GM18505 (cell line): ENCODE data around the gene PRKX.
"Not testable (repeated sequence)": the region's sequence is repeated elsewhere in the genome, so short reads cannot be mapped to it uniquely, and the experiment has no call there.

ENCODE experiments used
- ATAC-seq: cut with Tn5 transposase; IDR thresholded peaks from one replicate; pipeline ENCODE4 v1.9.1; 2021; ENCODE audit not compliant: unreplicated experiment
- POLR2A ChIP-seq: IDR thresholded peaks from 4 replicates; pipeline ENCODE4 v1.6.1; 2011; ENCODE audit warnings: borderline replicate concordance; ENCODE audit not compliant: insufficient read depth, insufficient read length; ENCODE audit errors: extremely low read depth

The PRKX gene

DNA sequence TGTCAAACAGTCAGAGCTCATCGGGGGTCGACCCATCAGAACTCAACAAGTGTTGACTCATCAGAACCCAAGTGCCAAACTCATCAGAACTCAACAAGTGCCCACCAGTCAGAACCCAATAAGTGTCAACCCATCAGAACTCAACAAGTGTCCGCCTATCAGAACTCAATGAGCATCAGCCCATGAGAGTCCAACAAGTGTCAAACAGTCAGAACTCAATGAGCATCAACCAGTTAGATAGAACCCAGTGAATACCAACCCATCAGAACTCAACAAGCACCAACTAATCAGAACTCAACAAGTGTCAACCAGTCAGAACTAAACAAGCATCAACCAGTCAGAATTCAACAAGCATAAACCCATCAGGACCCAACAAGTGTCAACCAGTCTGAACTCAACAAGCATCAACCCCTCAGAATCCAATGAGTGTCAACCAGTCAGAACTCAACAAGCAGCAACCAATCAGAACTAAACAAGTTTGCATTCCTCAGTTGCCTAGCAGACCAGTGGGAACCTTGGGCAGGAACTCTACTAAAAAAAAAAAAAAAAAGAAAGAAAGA is 115.3 kb downstream of the PRKX start:
- TF ChIP-seq POLR2A = no peak
- no peak for ATAC-seq

DNA sequence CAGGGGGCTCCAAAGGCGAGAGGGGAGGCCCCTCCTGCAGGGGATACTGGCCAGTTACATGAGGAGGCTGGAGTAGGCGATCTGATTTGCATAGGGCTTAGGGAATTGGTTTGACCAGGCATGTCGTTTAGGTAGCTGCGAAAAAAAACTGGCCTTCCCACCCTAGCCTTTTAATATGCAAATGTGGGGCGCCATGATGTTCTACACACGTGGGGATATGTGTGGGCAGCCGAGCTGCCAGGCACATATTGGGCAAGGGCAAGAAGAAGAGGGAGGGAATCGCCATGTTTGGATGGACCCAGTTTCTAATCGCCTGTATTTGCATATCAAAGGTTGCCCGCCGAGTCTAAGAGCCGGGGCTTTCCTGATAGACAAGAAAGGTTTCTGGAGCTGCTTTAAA is 121.3 kb downstream of the PRKX start:
- ATAC-seq = no peak
- no peak for TF ChIP-seq POLR2A

DNA sequence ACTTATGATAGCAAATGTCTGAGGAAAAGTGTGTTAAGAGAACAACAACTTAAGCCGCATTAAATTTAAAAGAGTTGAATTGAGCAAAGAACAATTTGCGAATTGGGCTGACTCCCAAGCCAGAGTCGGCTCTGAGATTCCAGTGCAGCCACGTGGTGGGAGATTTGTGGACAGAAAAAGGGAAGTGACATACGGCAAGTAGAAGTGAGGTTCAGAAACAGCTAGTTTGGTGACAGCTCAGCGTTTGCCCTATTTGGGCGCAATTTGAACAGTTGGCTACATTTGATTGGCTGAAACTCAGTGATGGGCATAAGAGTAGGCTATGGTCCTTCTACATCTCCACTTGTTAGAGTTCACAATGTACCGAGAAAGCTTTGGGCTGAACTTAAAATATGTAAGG is 124.0 kb downstream of the PRKX start:
- TF ChIP-seq POLR2A = no peak
- no peak for ATAC-seq

DNA sequence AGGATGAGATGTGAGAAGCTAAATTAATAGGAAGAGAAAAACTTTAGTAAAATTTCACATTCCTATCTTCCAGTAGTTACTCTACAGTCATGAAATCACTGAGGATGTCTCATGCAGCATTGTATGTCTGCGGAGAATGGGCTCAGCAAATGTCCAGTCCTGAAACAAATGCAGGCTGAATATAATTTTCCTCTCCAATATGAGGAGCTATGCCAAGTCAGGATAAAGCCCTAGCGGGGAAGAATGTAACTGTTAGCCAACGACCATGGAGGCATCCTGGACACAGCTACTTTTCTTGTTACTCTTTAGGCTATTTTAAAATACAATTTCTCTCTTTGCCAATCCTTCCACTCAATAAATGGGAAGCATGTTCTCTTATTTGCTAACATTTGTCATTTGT is 127.7 kb downstream of the PRKX start:
- TF ChIP-seq POLR2A = no peak
- ATAC-seq = no peak

DNA sequence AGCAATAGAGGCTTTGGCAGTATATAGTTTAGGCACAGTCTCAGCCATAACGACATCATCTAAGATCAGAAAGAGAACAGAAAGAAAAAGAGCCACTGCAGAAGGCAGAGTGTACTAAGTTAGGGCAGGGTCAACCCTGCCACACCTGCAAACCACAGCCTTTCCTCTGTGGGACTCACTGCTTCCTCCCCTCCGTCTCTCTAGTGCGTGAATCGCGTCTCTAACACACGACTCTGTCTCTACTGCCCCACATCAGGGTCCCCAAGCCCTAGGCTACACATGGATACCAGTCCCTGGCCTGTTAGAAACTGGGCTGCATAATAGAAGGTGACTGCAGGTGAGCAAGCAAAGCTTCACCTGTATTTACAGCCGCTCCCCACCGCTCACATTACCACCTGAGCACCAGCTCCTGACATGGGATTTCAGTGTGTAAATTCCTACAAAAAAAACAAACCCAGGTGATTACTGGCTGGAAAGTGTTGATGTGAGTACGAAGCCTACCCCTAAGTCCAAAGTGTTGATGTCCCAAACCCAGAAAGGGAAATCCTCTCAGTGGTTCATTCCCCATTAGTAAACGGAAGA is 128.9 kb downstream of the PRKX start:
- TF ChIP-seq POLR2A = no peak
- no peak for ATAC-seq

DNA sequence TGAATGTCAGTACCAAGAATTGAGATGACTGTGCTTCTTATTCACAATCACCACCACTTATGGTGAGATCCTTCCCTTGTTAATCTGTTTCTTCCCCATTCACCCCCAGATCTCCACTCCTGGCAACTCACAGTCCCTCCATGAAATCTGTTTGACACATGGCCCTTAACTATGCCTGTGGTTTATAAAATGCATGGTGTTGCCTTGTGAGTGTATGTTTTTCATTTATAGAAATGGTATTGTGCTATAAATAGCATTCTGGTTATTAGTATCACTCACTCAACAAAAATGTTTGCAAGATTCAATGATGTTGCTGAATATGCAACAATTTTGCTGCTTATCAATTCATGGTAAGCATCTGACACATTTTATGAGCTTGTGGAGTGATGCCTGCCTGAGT is 131.0 kb downstream of the PRKX start:
- no peak for TF ChIP-seq POLR2A
- ATAC-seq = no peak

DNA sequence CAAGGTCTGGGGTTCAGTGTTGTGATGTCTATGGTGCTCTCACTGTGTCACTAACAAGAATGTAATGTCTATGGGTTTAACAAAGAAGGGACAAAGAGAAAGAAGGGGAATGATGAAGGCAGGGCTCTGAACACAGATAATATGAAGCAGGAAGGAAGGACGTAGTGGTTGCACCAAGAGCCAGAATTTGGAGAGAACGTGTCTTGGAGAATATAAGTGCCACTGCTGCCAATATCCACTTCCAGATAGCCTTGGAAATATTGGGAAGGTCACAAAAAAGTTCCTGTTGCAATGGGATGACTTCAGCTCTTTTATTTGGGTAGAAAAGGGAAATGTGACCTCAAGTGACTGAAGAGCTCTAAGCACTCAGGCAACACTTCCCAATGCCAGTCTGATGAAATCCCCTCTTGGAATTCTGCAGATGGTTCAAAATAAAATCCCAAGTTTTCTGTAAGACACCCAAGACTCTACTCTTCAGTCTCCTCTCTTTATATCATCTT is 131.8 kb downstream of the PRKX start:
- no peak for TF ChIP-seq POLR2A
- ATAC-seq = no peak

DNA sequence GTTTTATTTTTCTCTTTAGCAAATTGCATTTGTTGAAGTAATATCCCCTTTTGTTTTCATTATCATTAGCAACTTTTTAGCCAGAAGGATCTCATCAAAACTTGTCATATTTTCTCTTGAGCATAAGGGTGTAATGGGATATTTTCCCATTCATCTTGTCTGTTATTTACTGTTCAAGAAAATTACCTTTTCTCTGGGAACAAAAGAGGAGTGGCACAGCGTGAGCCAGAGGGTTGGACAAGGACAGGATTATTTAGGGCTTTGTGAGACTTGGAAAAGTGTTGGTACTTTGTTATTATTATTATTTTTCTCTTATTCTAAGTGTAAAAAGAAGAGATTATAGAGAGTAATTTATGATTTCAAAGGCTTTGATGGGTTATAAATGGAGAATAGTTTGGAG is 135.9 kb downstream of the PRKX start:
- no peak for TF ChIP-seq POLR2A

DNA sequence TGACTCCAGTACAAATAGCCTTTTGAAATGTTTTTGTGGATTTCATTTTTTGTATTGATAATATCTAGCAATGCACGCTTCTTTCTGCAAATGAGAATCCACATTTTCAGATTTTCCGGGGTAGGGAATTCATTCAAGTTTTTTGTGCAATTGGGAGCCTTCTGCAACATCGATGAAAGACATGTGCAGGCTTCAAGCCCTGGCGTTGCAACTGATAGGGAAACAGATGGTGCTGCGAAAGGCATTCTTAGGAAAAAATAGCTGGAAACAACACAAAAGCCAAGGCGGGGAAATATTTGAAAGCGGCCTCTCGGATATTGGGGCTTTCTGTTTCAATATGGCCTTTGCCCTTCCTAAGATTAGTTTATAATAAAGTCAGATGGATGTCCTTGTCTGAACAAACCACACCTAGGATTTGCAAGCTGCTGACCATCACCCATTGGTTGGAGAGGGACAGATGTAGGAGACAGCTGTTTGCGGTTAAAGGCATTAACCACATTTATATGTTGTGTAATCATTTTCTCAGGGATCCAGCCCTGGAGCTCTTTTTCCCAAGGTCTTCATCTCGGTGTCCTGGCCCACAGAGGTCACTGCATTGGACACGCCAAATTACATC is 136.5 kb downstream of the PRKX start:
- no peak for TF ChIP-seq POLR2A
- no peak for ATAC-seq

More for the DNA sequence above, 135.9 kb downstream of the PRKX start:
- ATAC-seq = no peak

DNA sequence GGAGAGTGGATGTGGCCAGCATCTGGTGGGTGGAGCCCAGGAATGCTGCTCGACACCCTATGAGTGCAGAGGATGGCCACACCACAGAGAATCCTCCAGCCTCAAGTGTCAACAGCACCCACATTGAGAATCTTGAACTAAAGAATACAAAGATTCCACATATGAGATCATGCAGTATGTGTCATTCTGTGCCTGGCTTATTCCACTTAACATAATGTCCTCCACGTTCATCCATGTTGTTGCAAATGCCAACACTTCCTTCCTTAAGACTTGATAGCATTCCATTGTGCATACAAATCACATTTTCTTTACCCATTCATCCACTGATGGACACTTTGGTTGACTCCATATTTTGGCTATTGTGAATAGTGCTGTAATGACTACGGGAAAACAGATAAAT is 145.8 kb downstream of the PRKX start:
- no peak for ATAC-seq
- TF ChIP-seq POLR2A = no peak

DNA sequence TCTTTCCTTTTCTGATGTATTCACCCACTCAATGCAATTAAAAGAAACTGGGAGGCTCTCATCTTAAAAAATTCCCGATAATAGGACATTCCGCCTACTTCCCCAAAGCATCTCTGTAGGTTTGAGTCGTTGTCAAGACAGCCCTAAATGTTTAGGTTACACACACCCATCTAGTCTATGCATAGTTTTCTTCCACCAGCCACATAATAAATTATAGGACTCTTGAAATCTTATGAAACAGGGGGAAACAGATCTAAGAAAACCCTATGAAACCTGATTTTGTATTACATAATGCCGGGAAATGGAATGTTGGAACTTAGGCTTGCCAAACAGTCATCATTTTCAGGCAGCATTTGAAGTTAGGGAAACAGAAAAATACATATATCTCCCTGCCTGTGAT is 150.0 kb downstream of the PRKX start:
- no peak for ATAC-seq
- no peak for TF ChIP-seq POLR2A

DNA sequence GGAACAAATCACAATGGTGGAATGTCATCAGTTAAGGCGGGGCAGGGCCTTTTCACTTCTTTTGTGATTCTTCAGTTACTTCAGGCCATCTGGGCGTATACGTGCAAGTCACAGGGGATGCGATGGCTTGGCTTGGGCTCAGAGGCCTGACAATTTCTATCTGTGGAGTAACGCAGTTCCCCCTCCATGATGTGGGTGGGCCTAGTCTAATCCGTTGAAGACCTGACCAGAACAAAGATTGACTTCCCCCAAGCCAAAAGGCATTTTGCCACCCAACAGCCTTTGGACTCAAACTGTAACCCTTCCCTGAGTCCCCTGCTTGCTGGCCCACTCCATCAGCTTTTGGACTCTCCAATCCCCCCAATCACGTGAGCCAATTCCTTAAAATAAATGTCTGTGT is 153.4 kb downstream of the PRKX start:
- ATAC-seq = not testable (repeated sequence)
